Gastroesophageal sphincter (tissue), 4 donors: ENCODE results near the gene PGA3. TPM values are rescaled to one million over a fixed set of nuclear protein-coding genes. Genes with fewer than 3 reads are reported as not detected.
A peak's percentile ranks its signal among the peaks of the same experiment; 100 is the strongest.
"Not testable (repeated sequence)": the region's sequence is repeated elsewhere in the genome, so short reads cannot be mapped to it uniquely, and the experiment has no call there.

Source experiments
- ATAC-seq: fragments of 150-250 bp; one replicate; pipeline ENCODE4 v1.9.1; 2016; ENCODE audit warnings: mild to moderate bottlenecking, moderate library complexity
- H3K27ac ChIP-seq, 4 donors: fragments of 200-600 bp; sonication (generic) in 3 of 4; 1 replicate in 3 of 4; 2 replicates in 1 of 4; pipeline ENCODE4 v1.5.1; 2016 to 2019
- H3K27me3 ChIP-seq: fragments of 200-600 bp; sonication (generic); one replicate; pipeline ENCODE4 v1.5.1; 2019
- H3K36me3 ChIP-seq, 2 donors: fragments of 200-600 bp; sonication (generic); one replicate each; pipeline ENCODE4 v1.5.1; 2019; ENCODE audit warnings: control low read depth in 1 of 2
- H3K4me1 ChIP-seq, 3 donors: fragments of 200-600 bp; sonication (generic); 1 replicate in 2 of 3; 2 replicates in 1 of 3; pipeline ENCODE4 v1.5.1; 2016 to 2019; ENCODE audit warnings: control low read depth in 2 of 3
- H3K4me3 ChIP-seq, 2 donors: fragments of 200-600 bp; sonication (generic); one replicate each; pipeline ENCODE4 v1.5.1; 2019; ENCODE audit warnings: mild to moderate bottlenecking in 1 of 2, moderate library complexity in 1 of 2
- H3K9me3 ChIP-seq, 3 donors: fragments of 200-600 bp; sonication (generic); one replicate each; pipeline ENCODE4 v1.5.1; 2017 to 2019; ENCODE audit warnings: control low read depth in 2 of 3
- EP300 ChIP-seq: sonication (generic); formaldehyde crosslinking; IDR thresholded peaks from one replicate; pipeline ENCODE4 v1.6.1; 2017; ENCODE audit warnings: antibody characterized with exemption, mild to moderate bottlenecking
- POLR2A ChIP-seq, 2 donors: fragments of 450-650 bp; IDR thresholded peaks; one replicate each; pipeline ENCODE4 v1.6.1; 2017; ENCODE audit warnings: antibody characterized with exemption in 2 of 2, mild to moderate bottlenecking in 2 of 2, moderate library complexity in 1 of 2
- POLR2AphosphoS5 ChIP-seq: sonication (generic); formaldehyde crosslinking; IDR thresholded peaks from one replicate; pipeline ENCODE4 v1.6.1; 2017; ENCODE audit warnings: antibody characterized with exemption
- WGBS, 2 donors: methylation state at CpG; one replicate each; pipeline ENCODE4 v1.1.5; 2018; ENCODE audit warnings: low coverage in 1 of 2; 5-methylcytosine and 5-hydroxymethylcytosine counted together
- total RNA-seq, 4 donors: library from RNA; depleted of rRNA; stranded (reverse); fragments of >200 nt; gene quantifications; one replicate each; pipeline ENCODE4 v1.1.0, GENCODE V29; 2016
- TF ChIP-seq, protein P1 (sequence below), 4 experiments: fragments of 200-600 bp in 2 of 4; fragments of 450-650 bp in 2 of 4; sonication (generic) in 1 of 4; IDR thresholded peaks; one replicate each; pipeline ENCODE4 v1.5.1; 2017 to 2019; ENCODE audit warnings: antibody characterized with exemption in 4 of 4, mild to moderate bottlenecking in 2 of 4, moderate library complexity in 2 of 4

PGA3 gene
- total RNA-seq, 4 donors from 2014 or later: 0.81 TPM; not detected in 3

DNA sequence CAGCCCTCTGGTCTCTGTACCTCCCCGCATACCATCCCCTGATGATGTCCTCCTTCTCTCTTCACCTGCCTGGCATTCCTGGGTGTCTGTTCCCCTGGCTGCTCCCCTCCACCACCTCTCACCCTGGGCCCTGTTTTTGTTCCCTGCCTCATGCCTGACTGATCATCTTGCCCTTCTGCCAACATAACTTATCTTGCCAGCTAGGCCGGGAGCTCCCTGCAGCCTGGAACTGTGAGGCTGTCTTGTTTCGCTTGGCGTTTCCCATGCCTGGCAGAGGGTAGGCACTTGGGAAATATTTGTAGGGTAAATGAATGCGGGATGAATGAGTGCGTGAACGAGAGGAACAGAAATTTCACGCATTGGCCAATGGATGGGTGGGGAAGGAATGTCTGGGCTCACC is 45.9 kb downstream of the PGA3 start:
- H3K27me3 ChIP-seq, ATAC-seq, H3K4me1 ChIP-seq, H3K27ac ChIP-seq, H3K4me3 ChIP-seq, H3K36me3 ChIP-seq, H3K9me3 ChIP-seq: not testable (repeated sequence)
- WGBS, 2 donors: 68% methylated on average over 3 of the region's 8 CpGs; no CpG with 5 or more reads in 1 of the 2 donors

DNA sequence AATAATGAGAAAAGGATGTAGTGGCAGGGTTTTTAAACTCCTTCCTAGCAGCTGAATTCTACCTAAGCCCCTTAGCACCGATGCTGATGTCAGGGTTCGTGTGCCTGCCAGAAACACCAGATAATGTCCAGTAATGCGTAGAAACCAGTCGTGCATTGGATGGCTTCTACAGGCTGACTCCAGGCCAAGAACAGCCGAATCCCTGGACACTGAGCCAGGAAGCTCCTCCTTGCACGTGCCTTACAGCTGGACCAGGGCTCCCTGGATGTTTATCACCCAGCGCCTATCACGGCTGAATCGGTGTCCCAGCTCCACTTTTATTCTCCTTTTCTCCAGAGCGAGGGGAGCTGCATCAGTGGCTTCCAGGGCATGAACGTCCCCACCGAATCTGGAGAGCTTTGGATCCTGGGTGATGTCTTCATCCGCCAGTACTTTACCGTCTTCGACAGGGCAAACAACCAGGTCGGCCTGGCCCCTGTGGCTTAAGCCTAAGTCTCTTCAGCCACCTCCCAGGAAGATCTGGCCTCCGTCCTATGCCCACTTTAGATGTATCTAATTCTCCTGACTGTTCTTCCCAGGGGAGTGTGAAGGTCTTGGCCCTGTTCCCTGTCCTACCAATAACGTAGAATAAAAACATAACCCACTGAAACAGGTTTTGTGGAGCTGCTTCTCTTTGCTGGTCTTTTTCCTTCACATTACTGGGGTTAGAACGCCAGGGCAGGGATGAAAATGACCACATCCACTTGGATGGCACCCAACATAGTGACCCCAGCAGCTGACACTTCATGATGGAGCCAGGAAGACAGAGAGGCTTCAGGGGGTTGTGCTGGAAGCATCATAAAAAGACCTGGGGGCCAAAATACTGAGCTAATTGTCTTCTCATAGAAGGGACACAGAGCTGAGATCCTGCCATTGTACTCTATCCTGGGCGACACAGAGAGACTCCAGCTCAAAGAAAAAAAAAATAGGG is 47.8 kb downstream of the PGA3 start:
- not testable (repeated sequence) for H3K36me3 ChIP-seq, H3K9me3 ChIP-seq, H3K4me3 ChIP-seq, H3K27ac ChIP-seq, H3K4me1 ChIP-seq, ATAC-seq, H3K27me3 ChIP-seq
- WGBS, 2 donors: 61 to 63% methylated on average over 2 to 6 of the region's 20 CpGs

DNA sequence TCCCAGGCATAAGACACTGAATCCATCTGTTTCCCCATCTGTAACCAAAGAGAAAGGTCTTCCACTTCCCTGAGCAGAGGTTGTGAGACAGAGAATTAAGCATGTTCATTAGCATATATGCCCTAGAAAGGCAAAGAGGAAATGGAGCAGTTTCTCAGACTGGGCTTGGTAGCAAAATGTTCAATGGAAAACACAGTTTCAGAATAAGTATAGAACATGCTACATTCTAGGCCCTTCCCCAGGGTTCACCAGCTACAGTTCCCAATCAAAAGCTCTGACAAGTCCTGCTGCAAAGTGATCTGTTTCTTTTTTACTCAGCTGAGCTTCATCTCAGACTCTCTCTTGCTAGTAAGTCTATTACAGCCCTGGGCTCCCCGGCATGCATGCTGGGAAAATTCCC is 49.0 kb downstream of the PGA3 start:
- WGBS, 2 donors: 67% methylated on average over 1 of the region's 1 CpG; no CpG with 5 or more reads in 1 of the 2 donors
- H3K4me1 ChIP-seq, H3K9me3 ChIP-seq, ATAC-seq, H3K27ac ChIP-seq, H3K27me3 ChIP-seq, H3K36me3 ChIP-seq, H3K4me3 ChIP-seq: not testable (repeated sequence)

DNA sequence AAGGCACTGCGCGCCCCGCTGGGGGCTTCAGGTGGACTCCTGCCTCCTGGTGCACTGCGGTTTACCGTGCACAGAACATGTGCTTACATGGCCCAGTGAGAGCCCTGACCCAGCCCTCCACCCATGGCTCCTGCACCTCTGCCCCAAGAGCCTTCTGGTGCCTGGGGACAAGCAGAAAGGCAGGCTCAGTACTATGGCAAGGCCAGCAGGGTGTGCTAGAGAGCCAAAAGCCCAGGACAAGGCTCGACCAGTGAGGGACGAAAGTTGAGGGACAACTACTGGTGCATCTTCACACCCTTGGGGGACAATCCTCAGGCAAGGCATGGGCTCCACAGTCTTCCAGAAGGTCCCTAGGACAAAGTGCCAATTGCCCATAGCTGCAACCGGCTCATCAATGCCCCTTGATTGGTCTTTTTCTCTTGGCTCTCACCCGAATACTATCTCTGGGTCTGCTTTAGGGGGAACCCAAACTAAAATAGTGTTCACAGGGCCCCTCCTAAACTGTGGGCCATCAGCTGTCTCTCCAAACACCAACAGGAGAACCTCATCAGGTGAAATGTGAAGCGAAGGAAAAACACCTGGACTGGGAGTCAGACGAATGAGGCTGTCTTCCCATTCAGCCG is 51.2 kb downstream of the PGA3 start:
- TF ChIP-seq EP300 (no peak), POLR2A (IDR thresholded peaks at IDR 0.05) (no peak), POLR2AphosphoS5 (no peak)
- TF ChIP-seq, protein P1, sequence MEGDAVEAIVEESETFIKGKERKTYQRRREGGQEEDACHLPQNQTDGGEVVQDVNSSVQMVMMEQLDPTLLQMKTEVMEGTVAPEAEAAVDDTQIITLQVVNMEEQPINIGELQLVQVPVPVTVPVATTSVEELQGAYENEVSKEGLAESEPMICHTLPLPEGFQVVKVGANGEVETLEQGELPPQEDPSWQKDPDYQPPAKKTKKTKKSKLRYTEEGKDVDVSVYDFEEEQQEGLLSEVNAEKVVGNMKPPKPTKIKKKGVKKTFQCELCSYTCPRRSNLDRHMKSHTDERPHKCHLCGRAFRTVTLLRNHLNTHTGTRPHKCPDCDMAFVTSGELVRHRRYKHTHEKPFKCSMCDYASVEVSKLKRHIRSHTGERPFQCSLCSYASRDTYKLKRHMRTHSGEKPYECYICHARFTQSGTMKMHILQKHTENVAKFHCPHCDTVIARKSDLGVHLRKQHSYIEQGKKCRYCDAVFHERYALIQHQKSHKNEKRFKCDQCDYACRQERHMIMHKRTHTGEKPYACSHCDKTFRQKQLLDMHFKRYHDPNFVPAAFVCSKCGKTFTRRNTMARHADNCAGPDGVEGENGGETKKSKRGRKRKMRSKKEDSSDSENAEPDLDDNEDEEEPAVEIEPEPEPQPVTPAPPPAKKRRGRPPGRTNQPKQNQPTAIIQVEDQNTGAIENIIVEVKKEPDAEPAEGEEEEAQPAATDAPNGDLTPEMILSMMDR (IDR thresholded peaks at IDR 0.05): peak in 3 of 4 experiments; percentile 53 to 75 (median 62)
- ATAC-seq: peak; percentile 62
- H3K4me1 ChIP-seq: no peaks in the 10 kb centered on the region
- no peaks in the 10 kb centered on the region for H3K36me3 ChIP-seq
- H3K27ac ChIP-seq: no peak overlapping the region
- WGBS, 2 donors: 18 to 80% methylated on average over 3 of the region's 12 CpGs
- no peaks in the 10 kb centered on the region for H3K9me3 ChIP-seq
- no peaks in the 10 kb centered on the region for H3K27me3 ChIP-seq
- H3K4me3 ChIP-seq: no peak overlapping the region

DNA sequence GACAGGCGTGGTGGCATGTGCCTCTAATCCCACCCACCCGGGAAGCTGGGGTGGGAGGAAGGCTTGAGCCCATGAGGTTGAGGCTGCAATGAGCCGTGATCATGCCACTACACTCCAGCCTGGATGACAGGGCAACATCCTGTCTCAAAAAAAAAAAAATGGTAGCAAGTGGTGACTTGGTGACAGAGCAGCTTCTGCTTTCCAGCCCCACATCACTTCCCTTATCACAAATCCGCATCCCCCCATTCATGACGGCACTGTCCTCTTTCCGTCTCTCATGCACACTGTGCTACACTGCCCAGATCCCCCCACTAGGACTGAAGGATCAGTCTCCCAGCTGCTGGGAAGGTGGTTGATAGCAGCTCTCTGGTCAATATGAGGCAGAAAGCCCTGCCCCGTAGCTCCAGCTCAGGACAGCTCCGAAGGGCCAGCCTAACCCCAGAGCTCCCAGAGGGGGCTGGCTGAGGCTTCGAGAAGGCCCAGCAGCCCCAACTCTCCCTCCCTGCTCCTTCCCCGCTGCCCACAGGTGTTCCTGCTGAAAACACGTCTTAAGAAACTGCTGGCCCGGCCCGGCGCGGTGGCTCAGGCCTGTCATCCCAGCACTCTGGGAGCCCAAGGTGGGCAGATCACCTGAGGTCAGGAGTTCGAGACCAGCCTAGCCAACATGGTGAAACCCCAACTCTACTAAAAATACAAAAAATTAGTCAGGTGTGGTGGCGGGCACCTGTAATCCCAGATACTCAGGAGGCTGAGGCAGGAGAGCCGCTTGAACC is 53.6 kb downstream of the PGA3 start:
- 88 to 100% methylated on average over 2 of the region's 18 CpGs for WGBS, 2 donors
- no peak for ATAC-seq
- no peaks in the 10 kb centered on the region for H3K9me3 ChIP-seq
- no peak overlapping the region for H3K4me3 ChIP-seq
- no peak for TF ChIP-seq POLR2AphosphoS5
- no peak for TF ChIP-seq EP300
- TF ChIP-seq, protein P1 (IDR thresholded peaks at IDR 0.05): no peak
- TF ChIP-seq POLR2A (IDR thresholded peaks at IDR 0.05): no peak
- H3K27me3 ChIP-seq: no peaks in the 10 kb centered on the region
- no peaks in the 10 kb centered on the region for H3K4me1 ChIP-seq
- H3K27ac ChIP-seq: no peak overlapping the region
- no peaks in the 10 kb centered on the region for H3K36me3 ChIP-seq

DNA sequence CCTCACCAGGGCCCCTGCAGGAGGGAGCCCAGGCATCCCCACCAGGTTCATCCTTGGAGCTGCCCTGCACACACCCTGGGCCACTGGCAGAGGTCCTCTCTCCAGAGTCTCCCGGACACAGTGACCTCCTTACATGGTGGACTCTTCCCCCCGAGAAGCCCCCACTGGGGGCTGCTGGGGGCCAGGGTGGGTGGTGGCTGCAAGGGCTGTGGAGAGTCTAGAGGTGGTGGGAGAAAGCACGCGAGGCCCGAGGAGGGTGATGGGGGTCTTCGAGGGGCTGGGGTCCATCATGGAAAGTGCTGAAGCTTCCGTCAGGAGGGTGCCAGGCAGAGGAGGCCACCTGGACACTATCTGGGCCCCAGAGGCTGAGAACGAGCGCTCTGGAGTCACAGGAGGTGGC is 55.2 kb downstream of the PGA3 start:
- no peak overlapping the region for H3K4me3 ChIP-seq
- no peaks in the 10 kb centered on the region for H3K4me1 ChIP-seq
- no peaks in the 10 kb centered on the region for H3K27me3 ChIP-seq
- TF ChIP-seq POLR2AphosphoS5: no peak
- no peak for TF ChIP-seq POLR2A (IDR thresholded peaks at IDR 0.05)
- TF ChIP-seq, protein P1 (IDR thresholded peaks at IDR 0.05): no peak
- no peak for TF ChIP-seq EP300
- 57% methylated on average over 4 of the region's 9 CpGs; no CpG with 5 or more reads in 1 of the 2 donors for WGBS, 2 donors
- H3K36me3 ChIP-seq: no peaks in the 10 kb centered on the region
- ATAC-seq: no peak
- no peak overlapping the region for H3K27ac ChIP-seq
- no peaks in the 10 kb centered on the region for H3K9me3 ChIP-seq
